ENCODE results near the gene RPS24. TPM values are rescaled to one million over a fixed set of nuclear protein-coding genes. Genes with fewer than 3 reads are reported as not detected.

RPS24 gene
- total and polyA plus RNA-seq, 3 donors from 2014 or later = 971 to 1,548 (median 1,406) TPM

DNA sequence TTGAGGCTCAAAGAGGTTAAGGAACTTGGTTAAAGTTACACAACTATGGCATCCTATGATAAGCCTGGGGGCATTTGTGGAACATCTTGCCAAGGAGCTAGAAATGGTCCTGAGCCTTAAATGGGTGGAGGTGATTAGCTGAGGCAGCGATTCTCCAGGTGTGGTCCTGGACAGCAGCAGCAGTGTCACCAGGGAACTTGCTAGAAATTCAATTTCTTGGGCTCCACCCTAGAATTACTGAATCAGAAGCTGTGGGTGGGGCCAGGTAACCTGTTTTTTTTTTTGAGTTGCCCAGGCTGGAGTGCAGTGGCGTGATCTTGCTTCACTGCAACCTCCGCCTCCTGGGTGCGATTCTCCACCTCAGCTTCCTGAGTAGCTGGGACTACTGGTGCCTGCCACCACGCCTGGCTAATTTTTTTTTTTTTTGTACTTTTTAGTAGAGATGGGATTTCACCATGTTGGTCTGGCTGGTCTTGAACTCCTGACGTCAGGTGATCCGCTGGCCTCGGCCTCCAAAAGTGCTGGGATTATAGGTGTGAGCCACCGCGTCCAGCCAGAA, 13.1 kb downstream of the RPS24 start:
- no peak overlapping the region for H3K4me3 ChIP-seq
- H3K27me3 ChIP-seq = no peaks in the 10 kb centered on the region
- intact Hi-C loops (cut with DNase I; ENCODE audit: low total_unique reads) = loop anchor here (10.0 kb wide), 1 partner anchor 1148 kb away; no protein-coding TSS in a partner anchor
- peaks cover 3% of the 10 kb centered on the region for H3K4me1 ChIP-seq
- no peaks in the 10 kb centered on the region for H3K9me3 ChIP-seq
- WGBS, 2 donors = 81 to 88% methylated on average over 10 of the region's 10 CpGs
- H3K36me3 ChIP-seq (ENCODE audit: low read depth, missing control alignments) = no peaks in the 10 kb centered on the region
- DNase-seq = no peak
- no peak overlapping the region for H3K27ac ChIP-seq
- no peak for TF ChIP-seq CTCF (IDR thresholded peaks at IDR 0.05)
- no peak for TF ChIP-seq POLR2A (IDR thresholded peaks at IDR 0.05)

DNA sequence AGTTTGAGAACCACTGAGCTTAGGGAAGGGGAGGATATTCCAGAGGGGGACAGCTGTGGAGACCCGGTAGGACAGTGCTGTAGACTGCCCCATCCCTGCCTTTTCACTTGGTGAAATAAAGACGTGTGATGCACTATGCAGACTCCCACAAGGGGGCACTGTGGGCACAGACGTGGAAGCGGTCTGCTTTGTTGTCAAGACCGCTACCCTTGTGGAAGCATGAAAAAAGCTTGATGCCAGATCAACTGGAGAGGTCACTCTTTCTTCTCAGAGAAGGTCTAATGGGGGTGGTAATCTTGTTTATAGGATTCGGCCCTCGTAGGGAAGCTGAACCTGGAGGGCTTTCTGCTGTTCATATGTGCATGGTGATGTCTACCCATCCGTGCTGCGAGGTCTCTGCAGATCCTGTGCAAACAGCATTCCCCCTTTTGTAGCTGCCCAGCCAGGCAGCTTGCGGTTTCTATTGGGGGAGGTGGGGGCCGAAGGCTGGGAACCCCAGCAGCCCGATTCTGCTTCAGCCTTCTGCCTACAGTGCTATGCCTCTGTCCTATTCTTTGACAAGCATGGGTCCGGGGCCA, 13.7 kb downstream of the RPS24 start:
- Histone ChIP-seq H3K27me3 (no peaks in the 10 kb centered on the region), H3K4me1 (peaks cover 3% of the 10 kb centered on the region), H3K36me3 (ENCODE audit: low read depth, missing control alignments) (no peaks in the 10 kb centered on the region), H3K4me3 (no peak overlapping the region), H3K9me3 (no peaks in the 10 kb centered on the region), H3K27ac (no peak overlapping the region)
- WGBS, 2 donors = 29 to 35% methylated on average over 13 of the region's 13 CpGs
- intact Hi-C loops (cut with DNase I; ENCODE audit: low total_unique reads) = loop anchor here (10.0 kb wide), 1 partner anchor 1147 kb away; no protein-coding TSS in a partner anchor
- TF ChIP-seq POLR2A (IDR thresholded peaks at IDR 0.05) (no peak), CTCF (IDR thresholded peaks at IDR 0.05) (peak; percentile 61 to 85 (median 82))
- peak; percentile 94 for DNase-seq

- no peaks in the 10 kb centered on the region for H3K9me3 ChIP-seq
- no peak overlapping the region for H3K27ac ChIP-seq
- WGBS, 2 donors = 78 to 92% methylated on average over 1 of the region's 1 CpG
- H3K4me3 ChIP-seq = no peak overlapping the region
- H3K4me1 ChIP-seq = peaks cover 3% of the 10 kb centered on the region
- no peak for TF ChIP-seq POLR2A (IDR thresholded peaks at IDR 0.05)
- no peak for TF ChIP-seq CTCF (IDR thresholded peaks at IDR 0.05)
- no peaks in the 10 kb centered on the region for H3K36me3 ChIP-seq (ENCODE audit: low read depth, missing control alignments)
- intact Hi-C loops (cut with DNase I; ENCODE audit: low total_unique reads) = loop anchor here (10.0 kb wide), 1 partner anchor 1145 kb away; no protein-coding TSS in a partner anchor
- no peaks in the 10 kb centered on the region for H3K27me3 ChIP-seq
- no peak for DNase-seq
Measured at GRCh38 chr10:78049851-78050250, 16.2 kb downstream of the RPS24 start.

- Histone ChIP-seq H3K27ac (no peak overlapping the region), H3K9me3 (no peaks in the 10 kb centered on the region), H3K4me1 (no peaks in the 10 kb centered on the region), H3K4me3 (no peak overlapping the region), H3K27me3 (no peaks in the 10 kb centered on the region), H3K36me3 (ENCODE audit: low read depth, missing control alignments) (no peaks in the 10 kb centered on the region)
- TF ChIP-seq POLR2A (IDR thresholded peaks at IDR 0.05) (no peak), CTCF (IDR thresholded peaks at IDR 0.05) (no peak)
- intact Hi-C loops (cut with DNase I; ENCODE audit: low total_unique reads) = no loop called here
- no peak for DNase-seq
- WGBS, 2 donors = 88 to 92% methylated on average over 7 of the region's 7 CpGs
Measured at GRCh38 chr10:78053211-78053868, 19.7 kb downstream of the RPS24 start.

All from testis (tissue), 3 donors.